HepG2 (cell line): ENCODE data around the gene AGPAT2. TPM values are rescaled to one million over a fixed set of nuclear protein-coding genes. Genes with fewer than 3 reads are reported as not detected.

Source experiments
- BORCS8-MEF2B ChIP-seq: sonication (generic); formaldehyde crosslinking; IDR thresholded peaks from 2 replicates; pipeline ENCODE4 v1.8.0; 2022; ENCODE audit warnings: mild to moderate bottlenecking, missing genetic modification reagents
- FOXO4 ChIP-seq: sonication (generic); formaldehyde crosslinking; conservative IDR thresholded peaks from 2 replicates; pipeline ENCODE4 v1.8.1; 2023; ENCODE audit warnings: missing genetic modification reagents
- LCORL ChIP-seq, 2 experiments: fragments of 450-650 bp in 1 of 2; sonication (generic) in 1 of 2; formaldehyde crosslinking in 1 of 2; IDR thresholded peaks; 2 replicates each; pipeline versions ENCODE4 v1.5.0 to v1.6.1; 2017 to 2020; ENCODE audit warnings: antibody characterized with exemption in 1 of 2, missing genetic modification reagents in 1 of 2
- PBX2 ChIP-seq: IDR thresholded peaks from 2 replicates; pipeline ENCODE4 v1.6.1; 2016; ENCODE audit warnings: control low read depth
- RBM39 ChIP-seq: fragments of 200-400 bp; formaldehyde crosslinking; IDR thresholded peaks from one replicate; pipeline ENCODE4 v1.6.1; 2018; ENCODE audit warnings: antibody characterized with exemption, mild to moderate bottlenecking, low read depth, low read length; ENCODE audit not compliant: poor library complexity, severe bottlenecking
- TP53 ChIP-seq: sonication (generic); formaldehyde crosslinking; conservative IDR thresholded peaks from 2 replicates; pipeline ENCODE4 v1.4.0; 2020; ENCODE audit warnings: missing genetic modification reagents
- ZBTB40 ChIP-seq, 2 experiments: fragments of 450-650 bp in 1 of 2; sonication (generic) in 1 of 2; formaldehyde crosslinking in 1 of 2; IDR thresholded peaks; 2 replicates each; pipeline versions ENCODE4 v1.6.1 to v1.8.0; 2016 to 2022; ENCODE audit warnings: antibody characterized with exemption in 1 of 2, mild to moderate bottlenecking in 1 of 2, missing genetic modification reagents in 1 of 2
- ZNF501 ChIP-seq: sonication (generic); formaldehyde crosslinking; IDR thresholded peaks from 2 replicates; pipeline ENCODE4 v1.5.1; 2020; ENCODE audit warnings: mild to moderate bottlenecking, moderate library complexity, missing genetic modification reagents
- ZNF556 ChIP-seq: sonication (generic); formaldehyde crosslinking; IDR thresholded peaks from 2 replicates; pipeline ENCODE4 v1.4.0; 2020; ENCODE audit warnings: mild to moderate bottlenecking, missing genetic modification reagents, borderline replicate concordance
- ZNF879 ChIP-seq: sonication (generic); formaldehyde crosslinking; IDR thresholded peaks from 2 replicates; pipeline ENCODE4 v1.8.1; 2023; ENCODE audit warnings: missing genetic modification reagents
- polyA plus RNA-seq, 8 experiments: library from polyadenylated mRNA; depleted of rRNA in 3 of 8; stranded (reverse) in 7 of 8; unstranded in 1 of 8; fragments of >200 nt; fragmentation: Illumina TruSeq in 4 of 8; extraction: Trizol in 4 of 8; gene quantifications; 2 replicates each; pipeline versions ENCODE4 v1.2.1 to v1.2.3, GENCODE V29; 2011 to 2016; ENCODE audit warnings: low read depth in 4 of 8, missing spikeins in 1 of 8, mixed read lengths in 1 of 8; ENCODE audit not compliant: insufficient read depth in 1 of 8
- total RNA-seq, 5 experiments: library from RNA; depleted of rRNA; stranded (reverse); fragments of >200 nt; fragmentation: Illumina TruSeq; extraction: Trizol; gene quantifications; 2 replicates each; pipeline ENCODE4 v1.2.3, GENCODE V29; 2016; ENCODE audit warnings: low read depth in 1 of 5

The AGPAT2 gene
- total and polyA plus RNA-seq, 2 of the 13 experiments (the other 11 are each of a cell fraction or from before 2014, with no cell fraction given): 3.9 to 25.8 TPM

- TF ChIP-seq PBX2 (no peak), FOXO4 (no peak), ZNF501 (CRISPR knock-in tag) (peak; percentile 79; the same call in 1 of the 2 replicates), ZNF556 (CRISPR knock-in tag) (0 out of 2 replicates have a peak, but pooled peaks have one; percentile 17), BORCS8-MEF2B (CRISPR knock-in tag) (no peak), ZNF879 (CRISPR knock-in tag) (peak; percentile 90), TP53 (CRISPR knock-in tag) (no peak), LCORL (IDR thresholded peaks at IDR 0.05) (no peak), LCORL (CRISPR knock-in tag; IDR thresholded peaks at IDR 0.05) (peak; percentile 50), RBM39 (peak; percentile 11), ZBTB40 (IDR thresholded peaks at IDR 0.05) (no peak), ZBTB40 (CRISPR knock-in tag; IDR thresholded peaks at IDR 0.05) (no peak)
Measured at GRCh38 chr9:136728548-136729123, 41.4 kb upstream of the AGPAT2 start (continued).
